Stimulated activated naive CD8-positive, alpha-beta T cell treated with anti-CD3 and anti-CD28 coated beads, Interleukin-15, Interleukin-2, amounts not matched to agents 100 ng/mL and 50 ng/mL, for 24 hours (primary cell): ENCODE results near the gene PC.
"Not testable (repeated sequence)": the region's sequence is repeated elsewhere in the genome, so short reads cannot be mapped to it uniquely, and the experiment has no call there.

Experiments
- H3K27ac Mint-ChIP-seq: one replicate; pipeline ENCODE4 v1.8.0; 2021; ENCODE audit warnings: mild to moderate bottlenecking, mixed read lengths
- H3K27me3 Mint-ChIP-seq: one replicate; pipeline ENCODE4 v1.8.0; 2021; ENCODE audit warnings: mixed read lengths
- H3K36me3 Mint-ChIP-seq: one replicate; pipeline ENCODE4 v1.8.0; 2021; ENCODE audit warnings: low read depth, mixed read lengths
- H3K4me1 Mint-ChIP-seq: one replicate; pipeline ENCODE4 v1.8.0; 2021; ENCODE audit warnings: low read depth, mixed read lengths
- H3K4me3 Mint-ChIP-seq: one replicate; pipeline ENCODE4 v1.8.0; 2021; ENCODE audit warnings: mild to moderate bottlenecking, mixed read lengths
- H3K9me3 Mint-ChIP-seq: one replicate; pipeline ENCODE4 v1.8.0; 2021; ENCODE audit warnings: mixed read lengths

Gene PC

GRCh38 chr11:66970807-66971442 lies 12.7 kb upstream of the PC start:
- H3K27me3 Mint-ChIP-seq, result peaks cover 16% of the 10 kb centered on the region
- peak overlapping the region; percentile 59 for H3K27ac Mint-ChIP-seq
- H3K4me3 Mint-ChIP-seq, result peak overlapping the region; percentile 20
- peaks cover 17% of the 10 kb centered on the region for H3K4me1 Mint-ChIP-seq
- H3K9me3 Mint-ChIP-seq, result no peaks in the 10 kb centered on the region
- H3K36me3 Mint-ChIP-seq, result no peaks in the 10 kb centered on the region

GRCh38 chr11:66970371-66970806 lies 12.2 kb upstream of the PC start:
- peak overlapping the region; percentile 59 for H3K27ac Mint-ChIP-seq
- no peak overlapping the region for H3K4me3 Mint-ChIP-seq
- peaks cover 17% of the 10 kb centered on the region for H3K4me1 Mint-ChIP-seq
- no peaks in the 10 kb centered on the region for H3K9me3 Mint-ChIP-seq
- no peaks in the 10 kb centered on the region for H3K36me3 Mint-ChIP-seq
- H3K27me3 Mint-ChIP-seq, result peaks cover 13% of the 10 kb centered on the region

- Mint-ChIP-seq H3K4me3 (no peak overlapping the region), H3K36me3 (no peaks in the 10 kb centered on the region), H3K9me3 (no peaks in the 10 kb centered on the region), H3K27ac (no peak overlapping the region), H3K27me3 (peaks cover 13% of the 10 kb centered on the region), H3K4me1 (peaks cover 17% of the 10 kb centered on the region)
These were observed 11.5 kb upstream of the PC start for GRCh38 chr11:66969584-66970225.

- peaks cover 13% of the 10 kb centered on the region for H3K27me3 Mint-ChIP-seq
- H3K4me3 Mint-ChIP-seq, result no peak overlapping the region
- H3K9me3 Mint-ChIP-seq, result no peaks in the 10 kb centered on the region
- no peaks in the 10 kb centered on the region for H3K36me3 Mint-ChIP-seq
- no peak overlapping the region for H3K27ac Mint-ChIP-seq
- H3K4me1 Mint-ChIP-seq, result peaks cover 17% of the 10 kb centered on the region
These were observed 9.7 kb upstream of the PC start for GRCh38 chr11:66967670-66968425.

GRCh38 chr11:66966351-66966750 lies 8.2 kb upstream of the PC start:
- H3K27me3 Mint-ChIP-seq, result peaks cover 7% of the 10 kb centered on the region
- no peaks in the 10 kb centered on the region for H3K36me3 Mint-ChIP-seq
- H3K4me3 Mint-ChIP-seq, result no peak overlapping the region
- no peak overlapping the region for H3K27ac Mint-ChIP-seq
- no peaks in the 10 kb centered on the region for H3K9me3 Mint-ChIP-seq
- H3K4me1 Mint-ChIP-seq, result peaks cover 14% of the 10 kb centered on the region

GRCh38 chr11:66964495-66964894 lies 6.3 kb upstream of the PC start:
- Mint-ChIP-seq H3K36me3 (no peaks in the 10 kb centered on the region), H3K4me1 (peaks cover 2% of the 10 kb centered on the region), H3K27ac (no peak overlapping the region), H3K9me3 (no peaks in the 10 kb centered on the region), H3K27me3 (peaks cover 7% of the 10 kb centered on the region), H3K4me3 (no peak overlapping the region)

GRCh38 chr11:66962801-66963200 lies 4.6 kb upstream of the PC start:
- no peak overlapping the region for H3K4me3 Mint-ChIP-seq

GRCh38 chr11:66962247-66962646 lies 4.1 kb upstream of the PC start:
- Mint-ChIP-seq H3K27ac (no peak overlapping the region), H3K36me3 (no peaks in the 10 kb centered on the region), H3K4me1 (peaks cover 15% of the 10 kb centered on the region), H3K9me3 (peaks cover 3% of the 10 kb centered on the region), H3K4me3 (no peak overlapping the region), H3K27me3 (peaks cover 7% of the 10 kb centered on the region)

More at GRCh38 chr11:66962801-66963200, 4.6 kb upstream of the PC start:
- no peaks in the 10 kb centered on the region for H3K36me3 Mint-ChIP-seq
- H3K27me3 Mint-ChIP-seq, result peaks cover 7% of the 10 kb centered on the region
- H3K4me1 Mint-ChIP-seq, result peaks cover 12% of the 10 kb centered on the region
- H3K27ac Mint-ChIP-seq, result no peak overlapping the region
- H3K9me3 Mint-ChIP-seq, result peaks cover 3% of the 10 kb centered on the region

- H3K4me1 Mint-ChIP-seq, result peaks cover 19% of the 10 kb centered on the region
- H3K9me3 Mint-ChIP-seq, H3K4me3 Mint-ChIP-seq, H3K36me3 Mint-ChIP-seq, H3K27ac Mint-ChIP-seq, H3K27me3 Mint-ChIP-seq: not testable (repeated sequence)
These were observed 3.6 kb upstream of the PC start for GRCh38 chr11:66961691-66962213.

- H3K9me3 Mint-ChIP-seq, result peaks cover 3% of the 10 kb centered on the region
- peaks cover 23% of the 10 kb centered on the region for H3K4me1 Mint-ChIP-seq
- H3K4me3 Mint-ChIP-seq, result peak overlapping the region; percentile 77
- no peaks in the 10 kb centered on the region for H3K27me3 Mint-ChIP-seq
- peak overlapping the region; percentile 97 for H3K27ac Mint-ChIP-seq
- H3K36me3 Mint-ChIP-seq, result no peaks in the 10 kb centered on the region
These were observed 732 bp upstream of the PC start for GRCh38 chr11:66958956-66959274.

GRCh38 chr11:66957971-66958231 lies 282 bp downstream of the PC start:
- no peaks in the 10 kb centered on the region for H3K27me3 Mint-ChIP-seq
- peaks cover 23% of the 10 kb centered on the region for H3K4me1 Mint-ChIP-seq
- peak overlapping the region; percentile 77 for H3K4me3 Mint-ChIP-seq
- H3K36me3 Mint-ChIP-seq, result no peaks in the 10 kb centered on the region
- H3K27ac Mint-ChIP-seq, result no peak overlapping the region
- peaks cover 3% of the 10 kb centered on the region for H3K9me3 Mint-ChIP-seq

GRCh38 chr11:66956689-66957290 lies 1.4 kb downstream of the PC start:
- Mint-ChIP-seq H3K36me3 (no peaks in the 10 kb centered on the region), H3K27ac (no peak overlapping the region), H3K27me3 (no peaks in the 10 kb centered on the region), H3K4me1 (peaks cover 23% of the 10 kb centered on the region), H3K9me3 (peaks cover 3% of the 10 kb centered on the region), H3K4me3 (peak overlapping the region; percentile 72)

- Mint-ChIP-seq H3K36me3 (no peaks in the 10 kb centered on the region), H3K27me3 (no peaks in the 10 kb centered on the region), H3K4me3 (no peak overlapping the region), H3K4me1 (peaks cover 14% of the 10 kb centered on the region), H3K9me3 (no peaks in the 10 kb centered on the region), H3K27ac (no peak overlapping the region)
These were observed 4.9 kb downstream of the PC start for GRCh38 chr11:66953081-66953833.

- Mint-ChIP-seq H3K9me3 (no peaks in the 10 kb centered on the region), H3K27me3 (no peaks in the 10 kb centered on the region)
These were observed 6.3 kb downstream of the PC start for GRCh38 chr11:66951927-66952337.

More at GRCh38 chr11:66951927-66952337, 6.3 kb downstream of the PC start:
- H3K4me3 Mint-ChIP-seq, result no peak overlapping the region
- no peaks in the 10 kb centered on the region for H3K36me3 Mint-ChIP-seq
- no peak overlapping the region for H3K27ac Mint-ChIP-seq
- peaks cover 9% of the 10 kb centered on the region for H3K4me1 Mint-ChIP-seq
